Psoas muscle (tissue), 8 donors: Measurements from ENCODE around the gene WDR88. TPM values are rescaled to one million over a fixed set of nuclear protein-coding genes. Genes with fewer than 3 reads are reported as not detected.

ENCODE experiments used
- ATAC-seq, 4 donors: fragments of 200-7000 bp; cut with Tn5 transposase; one replicate each; pipeline ENCODE4 v1.9.1; 2020; ENCODE audit warnings: moderate library complexity in 3 of 4, mild to moderate bottlenecking in 2 of 4
- DNase-seq, 2 donors: peaks; one replicate each; pipeline ENCODE4 v3.0.0-alpha.2; 2020
- H3K27ac ChIP-seq: fragments of 200-600 bp; one replicate; pipeline ENCODE4 v1.8.0; 2022
- H3K27me3 ChIP-seq, 3 donors: fragments of 200-600 bp in 1 of 3; one replicate each; pipeline versions ENCODE4 v1.6.1 to v1.8.0; 2013 to 2022; ENCODE audit warnings: low read length in 2 of 3, mild to moderate bottlenecking in 2 of 3, moderate library complexity in 1 of 3; ENCODE audit not compliant: insufficient read depth in 3 of 3
- H3K36me3 ChIP-seq, 2 donors: fragments of 200-600 bp in 1 of 2; one replicate each; pipeline versions ENCODE4 v1.6.1 to v1.8.0; 2013 to 2022; ENCODE audit warnings: low read depth in 1 of 2, mild to moderate bottlenecking in 1 of 2, moderate library complexity in 1 of 2; ENCODE audit not compliant: insufficient read depth in 1 of 2
- H3K4me1 ChIP-seq: fragments of 200-600 bp; one replicate; pipeline ENCODE4 v1.8.0; 2022
- H3K4me3 ChIP-seq: fragments of 200-600 bp; one replicate; pipeline ENCODE4 v1.8.0; 2022; ENCODE audit warnings: mild to moderate bottlenecking
- H3K9me3 ChIP-seq: fragments of 200-600 bp; one replicate; pipeline ENCODE4 v1.8.0; 2022
- WGBS, 3 donors: extraction: QIAGEN DNeasy Blood & Tissue Kit; methylation state at CpG; one replicate each; pipeline versions ENCODE4 v1.1.6 to v1.1.7; 2013; 5-methylcytosine and 5-hydroxymethylcytosine counted together
- intact Hi-C, 2 donors: fragments of 100-400 bp; cut with DNase I; formaldehyde crosslinking; loops; one replicate each; pipeline versions ENCODE4 v1.11.0 to v1.14.2; 2022
- polyA plus RNA-seq, 3 donors: library from polyadenylated mRNA; stranded (reverse); fragments of 200-250 nt; gene quantifications; one replicate each; pipeline ENCODE4 v1.2.3, GENCODE V29; 2013
- total RNA-seq, 4 donors: library from RNA; stranded (reverse); fragmentation: NEBNext Ultra II Directional in 2 of 4; extraction: Animal tissue kit (Norgen Biotek cat#: 25700) in 2 of 4; gene quantifications; one replicate each; pipeline versions ENCODE4 v1.2.1 to v1.2.4, GENCODE V29; 2021 to 2023
- TF ChIP-seq, protein P1 (sequence below): fragments of 200-600 bp; IDR thresholded peaks from one replicate; pipeline ENCODE4 v1.8.0; 2022; ENCODE audit warnings: antibody characterized with exemption
- donor health status: healthy with polysubstance abuse.
- donor health status: DM: no; HTN: no; CAD: no; lungs with moderate emphysema.
- donor health status: Bipolar disorder and iron deficiency.
- donor health status: healthy.
- donor health status: DM: yes; HTN: yes; CAD: no.
- donor health status: DM: no; HTN: no; CAD: no.
- donor health status: DM: no; HTN: no; CAD: no.
- donor health status: DM: yes; HTN: yes; CAD: no.

The WDR88 gene
- total and polyA plus RNA-seq, 7 donors = 0.06 TPM; not detected in 6

- no peaks in the 10 kb centered on the region for H3K27me3 ChIP-seq
- DNase-seq (no peak), ATAC-seq (no peak)
- TF ChIP-seq, protein P1, sequence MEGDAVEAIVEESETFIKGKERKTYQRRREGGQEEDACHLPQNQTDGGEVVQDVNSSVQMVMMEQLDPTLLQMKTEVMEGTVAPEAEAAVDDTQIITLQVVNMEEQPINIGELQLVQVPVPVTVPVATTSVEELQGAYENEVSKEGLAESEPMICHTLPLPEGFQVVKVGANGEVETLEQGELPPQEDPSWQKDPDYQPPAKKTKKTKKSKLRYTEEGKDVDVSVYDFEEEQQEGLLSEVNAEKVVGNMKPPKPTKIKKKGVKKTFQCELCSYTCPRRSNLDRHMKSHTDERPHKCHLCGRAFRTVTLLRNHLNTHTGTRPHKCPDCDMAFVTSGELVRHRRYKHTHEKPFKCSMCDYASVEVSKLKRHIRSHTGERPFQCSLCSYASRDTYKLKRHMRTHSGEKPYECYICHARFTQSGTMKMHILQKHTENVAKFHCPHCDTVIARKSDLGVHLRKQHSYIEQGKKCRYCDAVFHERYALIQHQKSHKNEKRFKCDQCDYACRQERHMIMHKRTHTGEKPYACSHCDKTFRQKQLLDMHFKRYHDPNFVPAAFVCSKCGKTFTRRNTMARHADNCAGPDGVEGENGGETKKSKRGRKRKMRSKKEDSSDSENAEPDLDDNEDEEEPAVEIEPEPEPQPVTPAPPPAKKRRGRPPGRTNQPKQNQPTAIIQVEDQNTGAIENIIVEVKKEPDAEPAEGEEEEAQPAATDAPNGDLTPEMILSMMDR = no peak
- H3K9me3 ChIP-seq = peaks cover 5% of the 10 kb centered on the region
- H3K4me1 ChIP-seq = no peaks in the 10 kb centered on the region
- intact Hi-C loops = no loop called here
- WGBS, 3 donors = 93 to 98% (median 94%) methylated on average over 1 of the region's 1 CpG
- no peak overlapping the region for H3K4me3 ChIP-seq
- H3K36me3 ChIP-seq = no peaks in the 10 kb centered on the region
- H3K27ac ChIP-seq = no peak overlapping the region
These were observed 35.5 kb downstream of the WDR88 start for GRCh38 chr19:33167438-33167837.

GRCh38 chr19:33168528-33168927, 36.6 kb downstream of the WDR88 start:
- intact Hi-C loops = no loop called here
- TF ChIP-seq, protein P1 = no peak
- H3K9me3 ChIP-seq = peaks cover 5% of the 10 kb centered on the region

GRCh38 chr19:33171222-33171795, 39.4 kb downstream of the WDR88 start:
- H3K27ac ChIP-seq = no peak overlapping the region
- H3K4me3 ChIP-seq = no peak overlapping the region
- peaks cover 12% of the 10 kb centered on the region for H3K4me1 ChIP-seq
- H3K36me3 ChIP-seq = no peaks in the 10 kb centered on the region
- ATAC-seq (no peak), DNase-seq (no peak)
- peaks cover 5% of the 10 kb centered on the region for H3K9me3 ChIP-seq
- intact Hi-C loops = no loop called here
- 79 to 100% (median 95%) methylated on average over 1 of the region's 1 CpG for WGBS, 3 donors
- no peaks in the 10 kb centered on the region for H3K27me3 ChIP-seq
- TF ChIP-seq, protein P1 = no peak

More at GRCh38 chr19:33168528-33168927, 36.6 kb downstream of the WDR88 start:
- ATAC-seq = no peak
- DNase-seq = no peak
- no peak overlapping the region for H3K27ac ChIP-seq
- no peaks in the 10 kb centered on the region for H3K27me3 ChIP-seq
- H3K4me1 ChIP-seq = no peaks in the 10 kb centered on the region
- no peaks in the 10 kb centered on the region for H3K36me3 ChIP-seq
- WGBS, 3 donors = 81 to 95% (median 95%) methylated on average over 1 of the region's 1 CpG
- H3K4me3 ChIP-seq = no peak overlapping the region

- intact Hi-C loops = no loop called here
- H3K9me3 ChIP-seq = peaks cover 4% of the 10 kb centered on the region
- peaks cover 12% of the 10 kb centered on the region for H3K4me1 ChIP-seq
- no peaks in the 10 kb centered on the region for H3K27me3 ChIP-seq
- no peak overlapping the region for H3K27ac ChIP-seq
- TF ChIP-seq, protein P1 = no peak
- H3K36me3 ChIP-seq = no peaks in the 10 kb centered on the region
- ATAC-seq (no peak), DNase-seq (no peak)
- 87 to 94% (median 88%) methylated on average over 6 of the region's 6 CpGs for WGBS, 3 donors
- no peak overlapping the region for H3K4me3 ChIP-seq
These were observed 40.0 kb downstream of the WDR88 start for GRCh38 chr19:33171916-33172359.

DNA sequence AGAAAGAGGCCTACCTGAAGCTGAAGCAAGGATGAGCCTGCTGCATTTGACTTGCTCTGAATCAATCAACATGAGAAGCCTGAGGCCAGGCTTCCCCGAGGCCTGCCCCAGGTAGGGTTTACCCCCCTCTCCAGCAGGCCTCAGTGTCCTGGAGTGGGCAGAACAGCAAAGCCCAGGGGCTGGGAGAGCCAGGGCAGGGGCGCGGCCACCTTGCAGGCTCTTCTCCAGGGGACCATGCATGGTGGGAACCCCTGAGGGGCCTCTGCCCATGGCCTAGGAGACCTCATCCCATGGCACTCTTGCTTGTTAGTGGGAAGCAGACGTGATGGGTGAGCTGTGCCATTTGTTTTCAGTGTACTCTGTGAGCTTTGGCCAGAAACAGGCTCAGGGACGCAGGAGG, 42.3 kb downstream of the WDR88 start:
- Histone ChIP-seq H3K36me3 (no peaks in the 10 kb centered on the region), H3K27me3 (no peaks in the 10 kb centered on the region), H3K4me3 (no peak overlapping the region), H3K4me1 (peaks cover 15% of the 10 kb centered on the region), H3K27ac (no peak overlapping the region), H3K9me3 (no peaks in the 10 kb centered on the region)
- 81 to 91% (median 83%) methylated on average over 5 of the region's 5 CpGs for WGBS, 3 donors
- intact Hi-C loops = no loop called here
- TF ChIP-seq, protein P1 = no peak
- DNase-seq (peak in 1 of 2 donors; percentile 32), ATAC-seq (no peak)
